Adrenal gland (tissue), 5 donors: Measurements from ENCODE around the gene MICOS13.

Experiments
- CTCF ChIP-seq, 6 experiments: fragments of 450-650 bp in 4 of 6; fragments of 200-600 bp in 2 of 6; sonication (generic) in 1 of 6; IDR thresholded peaks; 1 replicate in 5 of 6; 2 replicates in 1 of 6; pipeline versions ENCODE4 v1.5.1 to v1.8.0; 2016 to 2021; ENCODE audit warnings: antibody characterized with exemption in 6 of 6, mild to moderate bottlenecking in 2 of 6, moderate library complexity in 1 of 6
- POLR2A ChIP-seq, 2 donors: fragments of 450-650 bp; IDR thresholded peaks; one replicate each; pipeline ENCODE4 v1.6.1; 2017; ENCODE audit warnings: antibody characterized with exemption in 2 of 2, mild to moderate bottlenecking in 2 of 2, moderate library complexity in 1 of 2
- donor health status: DM: no; HTN: no; CAD: no.

GRCh38 chr19:5654931-5655330 lies 25.4 kb downstream of the MICOS13 start:
- TF ChIP-seq CTCF (IDR thresholded peaks at IDR 0.05), result no peak
- no peak for TF ChIP-seq POLR2A (IDR thresholded peaks at IDR 0.05)
